Germinal center (tissue), 1 donor: Measurements from ENCODE around the gene SRGAP2.
"Not testable (repeated sequence)": the region's sequence is repeated elsewhere in the genome, so short reads cannot be mapped to it uniquely, and the experiment has no call there.

ENCODE experiments used
- DNase-seq: peaks from one replicate; pipeline ENCODE4 v3.0.0; 2012; ENCODE audit warnings: mixed read lengths, low spot score

Gene SRGAP2

DNA sequence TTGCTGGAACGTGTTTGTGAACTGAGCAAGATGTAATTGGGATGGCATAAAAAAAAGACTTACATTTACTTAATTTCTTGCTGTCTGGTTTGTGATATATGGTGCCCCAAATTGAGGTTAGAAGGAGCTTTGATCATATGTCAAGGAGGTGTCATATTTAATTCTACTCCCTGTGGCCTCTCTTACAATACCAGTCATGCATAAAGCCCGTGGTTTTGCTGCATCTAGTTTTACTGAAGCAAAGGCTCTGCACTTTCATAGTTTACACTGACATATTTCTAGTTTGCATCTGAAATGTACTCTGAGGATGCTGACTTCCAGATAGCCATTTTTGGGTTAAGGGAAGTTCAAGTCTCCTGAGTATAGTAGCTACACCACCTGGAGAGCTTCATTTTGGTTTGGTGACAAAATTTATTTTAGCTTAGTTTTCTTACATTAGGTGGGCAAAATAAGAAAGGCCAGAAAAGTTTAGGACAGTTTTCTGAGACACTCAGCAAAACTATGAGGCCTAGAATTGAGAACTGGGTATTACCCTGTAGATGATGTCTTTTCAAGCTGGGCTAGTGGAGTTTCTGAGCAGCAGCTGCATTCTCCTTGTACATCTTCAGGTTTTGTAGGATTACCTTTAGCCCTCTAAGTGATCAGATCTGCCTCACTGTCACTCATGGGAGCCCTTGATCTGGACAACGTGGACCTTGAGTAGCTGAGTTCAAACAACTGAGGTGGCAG, 47.8 kb downstream of the SRGAP2 start:
- not testable (repeated sequence) for DNase-seq

GRCh38 chr1:206252680-206253335, 49.5 kb downstream of the SRGAP2 start:
- not testable (repeated sequence) for DNase-seq
